Vagina (tissue), 2 donors: Measurements from ENCODE around the gene ALK.

ENCODE experiments used
- CTCF ChIP-seq, 3 experiments: fragments of 450-650 bp in 2 of 3; fragments of 200-600 bp in 1 of 3; sonication (generic) in 1 of 3; IDR thresholded peaks; one replicate each; pipeline ENCODE4 v1.5.1; 2017 to 2019; ENCODE audit warnings: antibody characterized with exemption in 3 of 3, mild to moderate bottlenecking in 2 of 3, moderate library complexity in 2 of 3
- POLR2AphosphoS5 ChIP-seq, 2 donors: sonication (generic); formaldehyde crosslinking; IDR thresholded peaks; one replicate each; pipeline ENCODE4 v1.9.0; 2017; ENCODE audit warnings: antibody characterized with exemption in 2 of 2, mild to moderate bottlenecking in 2 of 2, low read depth in 1 of 2; ENCODE audit not compliant: insufficient read depth in 1 of 2

GRCh38 chr2:29309090-29310029, 612.0 kb downstream of the ALK start:
- peak in 2 of 3 experiments; percentile 27 to 51 for TF ChIP-seq CTCF (IDR thresholded peaks at IDR 0.05)
- TF ChIP-seq POLR2AphosphoS5 (IDR thresholded peaks at IDR 0.05; ENCODE audit: insufficient read depth in 1 of 2, low read depth in 1 of 2) = no peak
